ENCODE results near the gene LRRC56. TPM values are rescaled to one million over a fixed set of nuclear protein-coding genes. Genes with fewer than 3 reads are reported as not detected.
"Not testable (repeated sequence)": the region's sequence is repeated elsewhere in the genome, so short reads cannot be mapped to it uniquely, and the experiment has no call there.

Gene LRRC56
- total RNA-seq, 1 experiment from 2014 or later = 3.4 TPM

DNA sequence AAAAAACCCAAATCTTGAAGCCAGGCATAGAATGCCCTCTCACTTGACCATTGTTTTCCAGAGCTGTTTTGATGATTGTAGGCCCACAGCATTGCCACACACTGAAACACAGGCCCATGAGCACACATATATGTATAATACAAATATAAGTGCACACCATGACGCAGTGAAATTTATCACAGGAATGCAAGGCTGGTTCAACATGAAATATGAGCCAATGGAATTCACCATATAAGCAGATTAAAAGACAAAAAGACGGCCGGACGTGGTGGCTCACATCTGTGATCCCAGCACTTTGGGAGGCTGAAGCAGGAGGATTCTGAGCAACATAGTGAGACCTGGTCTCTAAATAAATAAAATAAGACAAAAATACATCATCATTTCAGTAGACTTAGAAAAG lies 20.9 kb upstream of the LRRC56 start:
- WGBS (ENCODE audit: extremely low coverage, insufficient read length, low lambda C conversion rate) = no CpG with 5 or more reads among the region's 4 CpGs
- peaks cover 9% of the 10 kb centered on the region for H3K27me3 Mint-ChIP-seq (ENCODE audit: low read depth)

GRCh38 chr11:516918-517685 lies 20.2 kb upstream of the LRRC56 start:
- H3K56ac ChIP-seq (ENCODE audit: insufficient read length, low read depth, low read length) = not testable (repeated sequence)

More for the DNA sequence above, 20.9 kb upstream of the LRRC56 start:
- no peak overlapping the region for H3K4ac ChIP-seq (ENCODE audit: low read depth, low read length)
- H4K5ac ChIP-seq (ENCODE audit: insufficient read length, low read depth, low read length) = no peak overlapping the region
- no peak overlapping the region for H2AFZ ChIP-seq (ENCODE audit: low read length)
- no peaks in the 10 kb centered on the region for H3K79me1 ChIP-seq (ENCODE audit: insufficient read depth, low read depth, low read length, poor library complexity, severe bottlenecking)
- no peak overlapping the region for H3K4me3 Mint-ChIP-seq
- H3K23ac ChIP-seq (ENCODE audit: insufficient read length, low read depth, low read length) = no peak overlapping the region
- H4K8ac ChIP-seq (replicated peaks; ENCODE audit: insufficient read length, low read depth, low read length) = no peak overlapping the region
- H3K4me1 ChIP-seq (ENCODE audit: insufficient read depth, low read length) = no peaks in the 10 kb centered on the region
- H3T11ph ChIP-seq (ENCODE audit: low read length) = no peak overlapping the region
- no peak overlapping the region for H3K27ac ChIP-seq (ENCODE audit: insufficient read length, low read depth, low read length)
- no peak overlapping the region for H4K91ac ChIP-seq (ENCODE audit: insufficient read length, low read depth, low read length)
- no peak overlapping the region for H2AK5ac ChIP-seq (ENCODE audit: insufficient read length, low read length)
- H3K23me2 ChIP-seq (ENCODE audit: insufficient read length, low read depth, low read length, poor library complexity, severe bottlenecking) = peaks cover 3% of the 10 kb centered on the region
- H3K56ac ChIP-seq (ENCODE audit: insufficient read length, low read depth, low read length) = no peak overlapping the region
- no peak overlapping the region for H3K18ac ChIP-seq (ENCODE audit: insufficient read length, low read depth, low read length)
- H3K4me2 ChIP-seq (ENCODE audit: insufficient read depth, insufficient read length, low read length) = no peak overlapping the region
- peaks cover 34 to 39% of the 10 kb centered on the region in 2 experiments for H3K9me3 Mint-ChIP-seq
- TF ChIP-seq, protein P1, sequence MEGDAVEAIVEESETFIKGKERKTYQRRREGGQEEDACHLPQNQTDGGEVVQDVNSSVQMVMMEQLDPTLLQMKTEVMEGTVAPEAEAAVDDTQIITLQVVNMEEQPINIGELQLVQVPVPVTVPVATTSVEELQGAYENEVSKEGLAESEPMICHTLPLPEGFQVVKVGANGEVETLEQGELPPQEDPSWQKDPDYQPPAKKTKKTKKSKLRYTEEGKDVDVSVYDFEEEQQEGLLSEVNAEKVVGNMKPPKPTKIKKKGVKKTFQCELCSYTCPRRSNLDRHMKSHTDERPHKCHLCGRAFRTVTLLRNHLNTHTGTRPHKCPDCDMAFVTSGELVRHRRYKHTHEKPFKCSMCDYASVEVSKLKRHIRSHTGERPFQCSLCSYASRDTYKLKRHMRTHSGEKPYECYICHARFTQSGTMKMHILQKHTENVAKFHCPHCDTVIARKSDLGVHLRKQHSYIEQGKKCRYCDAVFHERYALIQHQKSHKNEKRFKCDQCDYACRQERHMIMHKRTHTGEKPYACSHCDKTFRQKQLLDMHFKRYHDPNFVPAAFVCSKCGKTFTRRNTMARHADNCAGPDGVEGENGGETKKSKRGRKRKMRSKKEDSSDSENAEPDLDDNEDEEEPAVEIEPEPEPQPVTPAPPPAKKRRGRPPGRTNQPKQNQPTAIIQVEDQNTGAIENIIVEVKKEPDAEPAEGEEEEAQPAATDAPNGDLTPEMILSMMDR (conservative IDR thresholded peaks at IDR 0.05) = no peak
- no peaks in the 10 kb centered on the region for H3K27me3 ChIP-seq (ENCODE audit: insufficient read depth, low read length)
- no peak for DNase-seq
- H2BK120ac ChIP-seq (ENCODE audit: low read depth, low read length, poor library complexity, severe bottlenecking) = no peak overlapping the region
- peaks cover 38 to 46% (median 42%) of the 10 kb centered on the region in 3 experiments for H3K36me3 Mint-ChIP-seq (ENCODE audit: insufficient read depth in 1 of 3, low read depth in 3 of 3)
- no peaks in the 10 kb centered on the region for H3K79me2 ChIP-seq (ENCODE audit: insufficient read depth, low read length)
- H3K27ac Mint-ChIP-seq = no peak overlapping the region
- no peak overlapping the region for H2BK20ac ChIP-seq (ENCODE audit: low read depth, low read length, poor library complexity, severe bottlenecking)
- H3K14ac ChIP-seq (ENCODE audit: insufficient read depth, low read length) = no peak overlapping the region
- no peak overlapping the region for H2BK5ac ChIP-seq (ENCODE audit: insufficient read length, low read length)
- H4K20me1 ChIP-seq (ENCODE audit: control insufficient read depth, insufficient read depth, insufficient read length) = no peaks in the 10 kb centered on the region
- H2BK12ac ChIP-seq (ENCODE audit: insufficient read length, low read depth, low read length) = no peak overlapping the region
- H3K9me3 ChIP-seq (ENCODE audit: control insufficient read depth, low read depth, low read length) = no peaks in the 10 kb centered on the region
- H2BK15ac ChIP-seq (ENCODE audit: low read depth, low read length) = no peak overlapping the region
- no peak overlapping the region for H3K9ac ChIP-seq (ENCODE audit: extremely low read depth, insufficient read length, low read length)
- H3K4me1 Mint-ChIP-seq = peaks cover 3 to 4% of the 10 kb centered on the region in 2 experiments; a peak in 3 of 4 replicates

More at GRCh38 chr11:516918-517685, 20.2 kb upstream of the LRRC56 start:
- H3T11ph ChIP-seq (ENCODE audit: low read length); H3K18ac ChIP-seq (ENCODE audit: insufficient read length, low read depth, low read length); H2AFZ ChIP-seq (ENCODE audit: low read length); H3K4me2 ChIP-seq (ENCODE audit: insufficient read depth, insufficient read length, low read length); H3K79me1 ChIP-seq (ENCODE audit: insufficient read depth, low read depth, low read length, poor library complexity, severe bottlenecking); H3K4ac ChIP-seq (ENCODE audit: low read depth, low read length); DNase-seq; H3K4me1 ChIP-seq (ENCODE audit: insufficient read depth, low read length); H3K4me1 Mint-ChIP-seq; H2BK120ac ChIP-seq (ENCODE audit: low read depth, low read length, poor library complexity, severe bottlenecking); H3K9ac ChIP-seq (ENCODE audit: extremely low read depth, insufficient read length, low read length); H4K91ac ChIP-seq (ENCODE audit: insufficient read length, low read depth, low read length); H2BK20ac ChIP-seq (ENCODE audit: low read depth, low read length, poor library complexity, severe bottlenecking); H3K27me3 Mint-ChIP-seq (ENCODE audit: low read depth); H3K23ac ChIP-seq (ENCODE audit: insufficient read length, low read depth, low read length); H4K20me1 ChIP-seq (ENCODE audit: control insufficient read depth, insufficient read depth, insufficient read length); H3K27me3 ChIP-seq (ENCODE audit: insufficient read depth, low read length); H4K8ac ChIP-seq (replicated peaks; ENCODE audit: insufficient read length, low read depth, low read length); H4K5ac ChIP-seq (ENCODE audit: insufficient read length, low read depth, low read length); H3K9me3 ChIP-seq (ENCODE audit: control insufficient read depth, low read depth, low read length); H2BK12ac ChIP-seq (ENCODE audit: insufficient read length, low read depth, low read length); H3K27ac ChIP-seq (ENCODE audit: insufficient read length, low read depth, low read length); H3K23me2 ChIP-seq (ENCODE audit: insufficient read length, low read depth, low read length, poor library complexity, severe bottlenecking); H2AK5ac ChIP-seq (ENCODE audit: insufficient read length, low read length); H3K79me2 ChIP-seq (ENCODE audit: insufficient read depth, low read length); H2BK5ac ChIP-seq (ENCODE audit: insufficient read length, low read length); H3K27ac Mint-ChIP-seq; H3K4me3 Mint-ChIP-seq; H2BK15ac ChIP-seq (ENCODE audit: low read depth, low read length); H3K14ac ChIP-seq (ENCODE audit: insufficient read depth, low read length): not testable (repeated sequence)
- no CpG with 5 or more reads among the region's 43 CpGs for WGBS (ENCODE audit: extremely low coverage, insufficient read length, low lambda C conversion rate)
- Mint-ChIP-seq H3K9me3 (peaks cover 34 to 41% of the 10 kb centered on the region in 2 experiments), H3K36me3 (ENCODE audit: insufficient read depth in 1 of 3, low read depth in 3 of 3) (peaks cover 34 to 43% (median 39%) of the 10 kb centered on the region in 3 experiments)
